HG03432 (cell line): ENCODE data around the gene FRMD1.
"Not testable (repeated sequence)": the region's sequence is repeated elsewhere in the genome, so short reads cannot be mapped to it uniquely, and the experiment has no call there.

Source experiments
- ATAC-seq: cut with Tn5 transposase; IDR thresholded peaks from one replicate; pipeline ENCODE4 v1.9.1; 2021; ENCODE audit warnings: mild to moderate bottlenecking, moderate library complexity; ENCODE audit not compliant: unreplicated experiment

Gene FRMD1

DNA sequence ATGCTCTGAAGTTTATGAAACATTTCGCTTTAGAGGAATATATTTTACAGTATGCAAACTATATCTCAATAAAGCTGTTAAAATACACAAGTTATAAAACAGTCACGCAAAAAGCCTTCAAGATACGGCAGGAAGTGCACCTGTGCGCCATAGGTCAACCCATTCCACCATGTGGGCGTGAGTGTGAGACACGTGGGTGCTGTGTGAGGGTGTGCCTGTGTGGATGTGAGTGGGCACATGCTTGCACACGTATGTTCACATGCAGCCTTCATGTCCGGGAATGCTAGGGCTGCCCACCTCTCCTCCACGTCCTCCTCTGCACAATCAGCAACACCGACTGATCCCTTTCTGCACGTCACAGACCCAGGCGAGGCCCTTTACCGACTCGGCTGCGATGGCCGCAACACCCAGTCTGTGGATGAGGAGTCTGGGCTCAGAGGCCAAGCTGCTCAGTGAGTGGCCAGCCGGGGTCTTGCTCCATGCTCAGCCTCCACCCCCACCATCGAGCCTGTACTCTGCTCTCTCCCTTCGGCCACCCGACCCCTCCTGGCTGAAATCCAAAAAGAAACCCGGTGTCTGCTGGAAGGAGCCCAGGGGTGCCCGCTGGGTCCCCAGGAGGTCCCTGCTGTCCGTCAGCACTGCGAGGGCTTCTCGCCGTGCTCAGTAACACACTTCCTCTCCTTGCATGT, 3.0 kb upstream of the FRMD1 start:
- no peak for ATAC-seq

- ATAC-seq, result no peak
These were observed 1.5 kb upstream of the FRMD1 start for GRCh38 chr6:168080393-168081077.

GRCh38 chr6:168078175-168078942, 653 bp downstream of the FRMD1 start:
- no peak for ATAC-seq

GRCh38 chr6:168077401-168077800, 1.6 kb downstream of the FRMD1 start:
- not testable (repeated sequence) for ATAC-seq

- ATAC-seq, result no peak
These were observed 3.2 kb downstream of the FRMD1 start for GRCh38 chr6:168075787-168076202.

- no peak for ATAC-seq
These were observed 3.8 kb downstream of the FRMD1 start for GRCh38 chr6:168075216-168075615.

- ATAC-seq, result no peak
These were observed 4.9 kb downstream of the FRMD1 start for GRCh38 chr6:168073937-168074730.

GRCh38 chr6:168072730-168073129, 6.3 kb downstream of the FRMD1 start:
- ATAC-seq, result no peak

DNA sequence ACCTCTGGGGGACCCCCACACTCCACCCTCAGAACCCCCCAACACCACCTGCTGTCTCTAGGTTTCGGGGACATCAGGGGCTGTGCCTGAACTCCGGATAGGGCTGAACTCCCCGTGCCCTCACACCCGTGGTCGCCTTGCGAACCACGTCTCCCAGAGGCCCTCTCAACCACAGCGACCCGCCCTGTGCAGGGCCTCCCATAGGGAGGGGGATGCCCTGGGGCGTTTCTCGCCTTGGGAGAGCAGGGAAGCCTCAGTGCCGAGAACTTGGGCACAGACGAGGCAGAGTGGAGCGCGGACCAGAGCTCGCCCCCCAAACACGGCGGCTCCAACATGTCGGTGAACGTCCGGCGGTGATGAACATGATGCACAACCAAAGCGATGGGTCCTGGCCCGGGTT, 6.8 kb downstream of the FRMD1 start:
- ATAC-seq, result no peak

DNA sequence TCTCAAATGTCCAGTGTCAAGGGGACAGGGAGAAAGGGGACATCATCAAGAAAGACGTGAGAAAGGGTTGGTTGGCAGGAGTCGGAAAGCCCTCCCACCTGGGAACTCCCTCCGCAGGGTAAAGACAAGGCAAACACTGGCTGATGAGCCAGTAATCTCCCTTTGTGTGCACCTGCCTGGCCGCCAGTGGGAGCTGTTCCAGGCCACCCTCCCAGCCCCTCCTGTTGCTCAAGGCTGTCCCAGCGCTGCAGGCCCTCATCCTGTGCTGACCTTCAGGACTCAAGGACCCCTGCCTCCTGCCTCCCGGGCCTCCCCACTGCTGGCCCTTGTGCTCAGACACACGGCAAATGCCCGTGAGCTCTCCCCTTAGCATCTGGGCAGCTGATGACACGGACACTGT, 7.4 kb downstream of the FRMD1 start:
- no peak for ATAC-seq

GRCh38 chr6:168070804-168071203, 8.2 kb downstream of the FRMD1 start:
- ATAC-seq, result no peak

- ATAC-seq, result no peak
These were observed 11.8 kb downstream of the FRMD1 start for GRCh38 chr6:168067081-168067759.

GRCh38 chr6:168064226-168064807, 14.7 kb downstream of the FRMD1 start:
- ATAC-seq, result no peak

GRCh38 chr6:168063431-168063830, 15.6 kb downstream of the FRMD1 start:
- ATAC-seq, result no peak

DNA sequence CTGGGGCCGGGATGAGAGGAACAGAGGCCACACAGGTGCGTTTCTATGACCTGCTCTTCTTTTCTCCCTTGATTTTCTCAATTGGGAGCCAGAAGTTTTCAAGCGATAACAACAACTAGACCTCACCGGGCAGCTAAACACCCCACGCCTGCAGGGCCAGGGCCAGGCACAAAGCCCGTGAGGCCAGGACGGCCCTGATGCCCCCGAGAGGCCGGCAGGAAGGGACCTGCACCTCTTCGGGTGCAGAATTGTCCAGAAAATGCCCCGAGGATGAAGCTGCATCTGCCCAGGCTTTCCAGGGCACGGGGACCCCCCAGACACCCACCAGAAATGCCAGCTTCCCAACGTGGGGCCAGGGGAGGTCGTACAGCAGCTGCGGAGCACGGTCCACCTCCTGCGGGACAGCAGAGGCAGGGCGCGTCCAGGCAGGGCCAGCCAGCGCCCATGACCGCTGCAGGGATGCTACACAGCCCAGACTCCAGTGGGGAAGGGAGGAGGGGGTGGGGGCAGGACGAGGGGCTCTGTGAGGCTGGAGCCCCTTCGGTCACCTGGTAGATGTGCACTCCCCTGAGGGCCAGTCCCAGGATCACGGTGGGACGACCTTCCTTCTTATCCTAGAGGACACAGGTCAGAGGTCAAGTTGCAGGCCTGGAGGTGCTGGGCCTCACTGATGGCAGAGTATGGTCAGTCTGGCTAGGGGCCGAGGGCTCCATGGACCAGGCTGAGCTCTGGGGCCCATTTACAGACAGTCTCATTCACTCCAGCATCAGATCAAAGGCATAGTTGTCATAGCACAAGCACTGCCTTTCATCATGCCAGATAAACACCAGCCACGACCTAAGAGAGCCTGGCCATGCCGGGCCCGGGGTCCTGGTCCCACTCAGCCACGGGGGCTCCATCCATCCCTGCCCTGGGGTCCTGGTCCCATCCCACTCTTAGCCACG, 16.4 kb downstream of the FRMD1 start:
- no peak for ATAC-seq

DNA sequence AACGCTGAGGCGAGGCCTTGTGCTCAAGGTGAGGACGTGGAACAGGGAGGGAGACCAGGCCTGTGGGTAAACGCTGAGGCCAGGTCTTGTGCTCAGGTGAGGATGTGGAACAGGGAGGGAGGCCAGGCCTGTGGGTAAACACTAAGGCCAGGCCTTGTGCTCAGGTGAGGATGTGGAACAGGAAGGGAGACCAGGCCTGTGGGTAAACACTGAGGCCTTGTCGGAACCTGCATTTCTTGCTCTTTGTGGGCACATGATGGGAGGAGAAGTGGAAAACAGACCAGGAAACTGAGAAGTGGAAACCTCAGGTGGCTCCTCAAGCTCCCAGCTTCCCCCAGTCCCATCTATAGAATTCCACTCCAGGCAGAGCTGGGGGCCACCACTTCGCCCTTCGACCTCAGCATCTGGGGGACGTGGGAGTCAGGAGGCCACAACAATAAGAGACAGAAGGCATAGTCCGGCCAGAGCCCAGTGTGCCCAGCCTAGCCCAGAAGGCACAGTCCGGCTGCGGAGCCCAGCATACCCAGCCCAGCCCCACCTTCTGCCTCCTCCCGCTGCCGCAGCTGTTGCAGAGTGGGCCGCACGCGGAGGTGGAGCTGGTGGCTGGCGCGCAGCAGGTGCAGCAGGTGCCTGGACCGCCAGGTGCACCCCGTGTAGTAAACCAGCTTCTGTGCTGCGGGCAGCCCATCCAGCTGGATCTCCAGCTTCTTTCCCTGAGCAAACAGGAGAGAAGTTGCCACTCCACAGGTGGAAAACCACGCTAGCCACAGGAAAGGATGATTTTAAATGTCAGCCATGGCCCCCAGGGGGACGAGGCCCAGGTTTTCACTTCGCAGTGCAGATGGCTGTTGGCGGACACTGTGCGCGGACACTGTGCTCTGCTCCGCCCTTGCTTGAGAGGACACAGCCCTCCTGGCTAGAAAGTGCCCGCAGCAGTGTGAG, 17.5 kb downstream of the FRMD1 start:
- no peak for ATAC-seq

DNA sequence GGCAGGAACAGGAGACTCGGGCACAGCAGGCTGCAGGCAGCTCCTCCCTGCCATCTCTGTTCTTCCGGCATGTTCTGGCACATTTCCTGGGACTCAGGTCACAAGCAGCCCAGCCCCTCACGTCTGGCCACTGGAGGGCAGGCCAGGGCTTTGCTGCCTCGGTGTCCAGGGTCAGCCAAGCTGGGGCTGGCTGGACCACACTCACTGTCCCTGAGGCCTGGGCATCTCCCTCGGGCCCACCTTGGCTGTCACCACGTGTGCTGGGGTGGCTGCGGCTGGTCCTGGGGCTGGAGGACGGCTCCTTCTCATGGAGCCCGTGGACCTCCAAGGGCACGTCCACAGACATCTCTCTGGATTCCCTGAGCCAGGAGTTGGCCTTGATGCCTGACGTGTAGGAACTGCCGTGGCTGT, 18.5 kb downstream of the FRMD1 start:
- ATAC-seq, result no peak
